Measurements from ENCODE around the gene ZSCAN23.
A peak's percentile ranks its signal among the peaks of the same experiment; 100 is the strongest.
"Not testable (repeated sequence)": the region's sequence is repeated elsewhere in the genome, so short reads cannot be mapped to it uniquely, and the experiment has no call there.

ZSCAN23 gene

GRCh38 chr6:28436404-28436803 lies 6.9 kb downstream of the ZSCAN23 start:
- no peak for DNase-seq (ENCODE audit: low read depth in 2 of 2)

- no peak for DNase-seq (ENCODE audit: low read depth in 2 of 2)
These were observed 10.2 kb downstream of the ZSCAN23 start for GRCh38 chr6:28433119-28433518.

- DNase-seq (ENCODE audit: low read depth in 2 of 2): no peak
These were observed 13.5 kb downstream of the ZSCAN23 start for GRCh38 chr6:28429781-28430180.

- no peak for DNase-seq (ENCODE audit: low read depth in 2 of 2)
These were observed 17.2 kb downstream of the ZSCAN23 start for GRCh38 chr6:28425944-28426541.

DNA sequence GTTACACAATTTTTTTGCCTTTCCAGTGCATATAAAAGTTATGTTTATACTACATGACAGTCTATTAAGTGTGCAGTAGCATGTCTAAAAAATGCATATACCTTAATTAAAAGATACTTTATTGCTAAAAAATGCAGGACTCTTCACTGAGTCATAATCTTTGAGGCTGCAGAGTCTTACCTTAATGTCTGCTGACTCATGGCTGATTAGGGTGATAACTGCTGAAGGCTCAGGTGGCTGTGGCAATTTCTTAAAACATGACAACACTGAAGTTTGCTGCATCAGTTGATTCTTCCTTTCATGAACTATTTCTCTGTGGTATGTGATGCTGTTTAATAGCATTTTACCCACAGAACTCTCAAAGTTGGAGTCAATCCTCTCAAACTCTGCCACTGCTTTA lies 19.1 kb downstream of the ZSCAN23 start:
- DNase-seq (ENCODE audit: low read depth in 2 of 2): no peak

GRCh38 chr6:28423546-28423945 lies 19.7 kb downstream of the ZSCAN23 start:
- DNase-seq (ENCODE audit: low read depth in 2 of 2): no peak

DNA sequence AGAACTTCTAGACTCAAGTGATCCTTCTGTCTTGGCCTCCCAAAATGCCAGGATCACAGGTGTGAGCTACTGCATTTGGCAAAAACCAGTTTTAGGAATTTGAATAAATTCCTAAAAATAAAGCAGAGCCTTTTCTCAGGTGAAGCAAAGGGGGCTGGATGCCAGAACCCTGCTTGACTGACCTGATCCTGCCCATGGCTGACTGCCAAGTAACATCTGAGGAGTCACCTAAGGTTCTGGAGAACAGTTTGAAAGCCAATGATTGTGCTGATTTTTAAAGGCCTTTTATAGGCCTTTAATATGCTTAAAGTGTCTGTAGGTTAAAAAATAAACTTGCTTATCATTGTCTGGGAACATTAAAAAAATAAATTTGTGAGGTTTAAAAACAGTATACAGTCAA lies 29.6 kb downstream of the ZSCAN23 start:
- no peak for DNase-seq (ENCODE audit: low read depth in 2 of 2)

GRCh38 chr6:28410767-28411166 lies 32.5 kb downstream of the ZSCAN23 start:
- DNase-seq (ENCODE audit: low read depth in 2 of 2): no peak

GRCh38 chr6:28408076-28408802 lies 35.1 kb downstream of the ZSCAN23 start:
- no peak for DNase-seq (ENCODE audit: low read depth in 2 of 2)

DNA sequence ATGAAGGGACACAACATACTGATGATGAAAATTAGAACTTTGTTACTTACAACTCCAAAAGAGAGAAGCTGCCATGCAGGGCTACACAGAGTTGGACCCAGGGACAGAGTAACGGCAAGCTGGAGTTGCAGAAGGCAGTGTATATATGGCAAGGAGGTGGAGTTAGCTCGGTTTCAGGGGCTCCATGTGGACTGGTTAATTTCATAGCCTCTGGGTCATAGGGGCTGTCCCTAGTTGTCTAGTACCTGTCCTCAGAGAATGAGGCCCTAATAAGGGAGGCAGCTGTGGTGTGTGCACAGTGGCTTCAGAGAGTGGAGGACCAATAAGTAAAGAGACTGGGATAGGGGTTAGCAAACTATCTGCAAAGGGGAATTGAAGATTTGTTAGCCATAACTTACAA lies 35.9 kb downstream of the ZSCAN23 start:
- DNase-seq (ENCODE audit: low read depth in 2 of 2): no peak

DNA sequence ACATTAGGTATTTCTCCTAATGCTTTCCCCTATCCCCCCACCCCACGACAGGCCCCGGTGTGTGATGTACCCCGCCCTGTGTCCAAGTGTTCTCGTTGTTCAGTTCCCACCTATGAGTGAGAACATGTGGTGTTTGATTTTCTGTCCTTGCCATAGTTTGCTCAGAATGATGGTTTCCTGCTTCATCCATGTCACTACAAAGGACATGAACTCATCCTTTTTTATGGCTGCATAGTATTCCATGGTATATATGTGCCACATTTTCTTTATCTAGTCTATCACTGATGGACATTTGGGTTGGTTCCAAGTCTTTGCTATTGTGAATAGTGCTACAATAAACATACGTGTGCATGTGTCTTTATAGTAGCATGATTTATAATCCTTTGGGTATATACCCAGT lies 39.4 kb downstream of the ZSCAN23 start:
- not testable (repeated sequence) for DNase-seq (ENCODE audit: low read depth in 2 of 2)

GRCh38 chr6:28402197-28402596 lies 41.1 kb downstream of the ZSCAN23 start:
- no peak for DNase-seq (ENCODE audit: low read depth in 2 of 2)

GRCh38 chr6:28401172-28401571 lies 42.1 kb downstream of the ZSCAN23 start:
- DNase-seq (ENCODE audit: low read depth in 2 of 2): no peak

GRCh38 chr6:28400122-28400451 lies 43.2 kb downstream of the ZSCAN23 start:
- DNase-seq (ENCODE audit: low read depth in 2 of 2): no peak

GRCh38 chr6:28399350-28400121 lies 43.8 kb downstream of the ZSCAN23 start, which contains the start of gene ZSCAN12:
Gene ZSCAN12, minus strand, starts transcription at chr6:28399747. Its CDS starts 1,342 bp downstream, at chr6:28398405.
- DNase-seq (ENCODE audit: low read depth in 2 of 2): peak; percentile 75 to 76

DNA sequence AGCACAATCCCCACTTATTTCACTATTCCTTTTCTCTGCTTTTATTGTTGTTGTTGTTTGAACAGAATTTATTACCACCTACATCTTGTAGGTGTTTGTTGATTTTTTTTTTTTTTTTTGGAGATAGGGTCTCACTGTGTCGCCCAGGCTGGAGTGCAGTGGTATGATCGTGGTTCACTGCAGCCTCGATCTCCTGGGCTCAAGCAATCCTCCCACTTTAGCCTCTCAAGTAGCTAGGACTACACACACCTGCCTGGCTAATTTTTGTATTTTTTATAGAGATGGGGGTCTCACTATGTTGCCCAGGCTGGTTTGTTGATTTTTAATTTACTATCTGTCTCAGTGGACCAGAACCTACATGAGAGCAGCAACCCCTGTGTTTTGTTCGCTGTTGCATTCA lies 47.4 kb downstream of the ZSCAN23 start:
- DNase-seq (ENCODE audit: low read depth in 2 of 2): no peak

- DNase-seq (ENCODE audit: low read depth in 2 of 2): no peak
These were observed 49.2 kb downstream of the ZSCAN23 start for GRCh38 chr6:28393912-28394662.

- no peak for DNase-seq (ENCODE audit: low read depth in 2 of 2)
These were observed 52.6 kb downstream of the ZSCAN23 start for GRCh38 chr6:28390688-28391087.

DNA sequence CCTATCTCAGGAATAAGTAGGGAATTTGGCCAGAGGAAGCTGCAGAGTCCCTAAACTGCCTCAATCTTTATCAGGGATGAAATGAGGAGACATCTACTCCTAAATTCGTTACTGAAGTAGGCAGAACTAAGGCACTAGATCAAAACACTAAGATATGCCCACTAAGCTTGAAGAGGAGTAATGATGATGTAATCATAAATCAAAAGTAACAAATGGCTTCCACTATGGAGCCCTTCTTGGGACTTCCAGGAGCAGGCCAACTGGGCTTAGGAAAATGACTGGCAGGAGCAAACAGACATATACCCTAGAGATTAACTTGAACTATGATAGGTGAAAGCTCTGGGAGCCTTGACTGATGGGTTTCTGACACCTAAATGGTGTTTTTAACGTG lies 59.2 kb downstream of the ZSCAN23 start:
- DNase-seq (ENCODE audit: low read depth in 2 of 2): no peak

GRCh38 chr6:28383235-28384142 lies 59.8 kb downstream of the ZSCAN23 start:
- peak in 1 of 2 donors; percentile 25 for DNase-seq (ENCODE audit: low read depth in 2 of 2)

Data from stimulated activated CD8-positive, alpha-beta memory T cell treated with anti-CD3 and anti-CD28 coated beads, Interleukin-7, amount 100 ng/mL, for 4 hours (primary cell).